ENCODE results near the gene MAP3K14. TPM values are rescaled to one million over a fixed set of nuclear protein-coding genes. Genes with fewer than 3 reads are reported as not detected.

Gene MAP3K14
- total and polyA plus RNA-seq, 2 of the 4 experiments (the other 2 are of a cell fraction) = 4.1 to 21.7 TPM

- DNase-seq (peak; percentile 62), ATAC-seq (ENCODE audit: low read depth) (no peak)
- Histone ChIP-seq H2AK9ac (replicated peaks; ENCODE audit: low read depth, low read length, poor library complexity) (no peak overlapping the region), H3K4me2 (ENCODE audit: low read depth, low read length) (no peak overlapping the region), H3K9me1 (ENCODE audit: insufficient read depth, low read length) (peaks cover 55% of the 10 kb centered on the region), H3K79me1 (ENCODE audit: low read depth in 1 of 2, low read length in 2 of 2) (peaks cover 54 to 88% of the 10 kb centered on the region in 2 experiments), H4K5ac (ENCODE audit: low read depth, low read length) (peak overlapping the region; percentile 11; the same call in 1 of the 2 replicates), H2AFZ (replicated peaks; ENCODE audit: low read length, poor library complexity) (no peak overlapping the region), H3K9ac (ENCODE audit: low read depth, low read length) (no peak overlapping the region), H4K8ac (ENCODE audit: low read depth in 2 of 2, low read length in 2 of 2) (peak overlapping the region in 1 of 2 experiments; percentile 39; a peak in 1 of 4 replicates), H2BK20ac (ENCODE audit: low read depth, low read length) (peak overlapping the region; percentile 26; the same call in 1 of the 2 replicates), H3K18ac (ENCODE audit: low read depth, low read length) (no peak overlapping the region), H3K4me1 (ENCODE audit: control insufficient read depth, insufficient read depth, low read length) (peaks cover 39% of the 10 kb centered on the region), H4K91ac (ENCODE audit: insufficient read depth, low read depth, low read length) (no peak overlapping the region; the same call in 1 of the 2 replicates), H3K27ac (ENCODE audit: insufficient read depth, low read length) (peak overlapping the region; percentile 33), H2AK5ac (ENCODE audit: low read depth, low read length) (peak overlapping the region; percentile 49), H4K20me1 (ENCODE audit: insufficient read depth, low read length) (peaks cover 81% of the 10 kb centered on the region), H2BK120ac (ENCODE audit: low read depth, low read length) (peak overlapping the region; percentile 33; the same call in 1 of the 2 replicates), H2BK5ac (ENCODE audit: low read depth, low read length, poor library complexity, severe bottlenecking) (peak overlapping the region; percentile 53), H2BK15ac (ENCODE audit: low read depth, low read length) (peak overlapping the region; percentile 15; the same call in 1 of the 3 replicates), H3K23ac (ENCODE audit: low read depth, low read length) (peak overlapping the region; percentile 81; the same call in 1 of the 2 replicates), H3K36me3 (ENCODE audit: control insufficient read depth, insufficient read depth, low read length) (peaks cover 8% of the 10 kb centered on the region), H3K14ac (replicated peaks; ENCODE audit: low read depth, low read length) (peak overlapping the region; percentile 50; the same call in 1 of the 2 replicates), H3K4me3 (ENCODE audit: insufficient read depth, low read depth, low read length) (no peak overlapping the region), H3K4ac (ENCODE audit: low read depth, low read length) (peak overlapping the region; percentile 64), H3K56ac (ENCODE audit: extremely low read depth, insufficient read depth, low read length) (no peak overlapping the region), H3K9me3 (ENCODE audit: control insufficient read depth, insufficient read depth, low read length) (no peaks in the 10 kb centered on the region), H3K27me3 (ENCODE audit: control insufficient read depth, insufficient read depth, low read length) (no peaks in the 10 kb centered on the region)
- intact Hi-C loops (cut with micrococcal nuclease) = no loop called here
- ChIA-PET POLR2A (ENCODE audit: unreplicated experiment) (no interaction called here), CTCF (no interaction called here)
- BruUV-seq (replicated peaks) = no TSS peak
- no peak for TF ChIP-seq USF2 (IDR thresholded peaks at IDR 0.05; ENCODE audit: low read depth, low read length)
- TF ChIP-seq NFE2L2 (IDR thresholded peaks at IDR 0.05; ENCODE audit: low read depth, low read length) = no peak
- in situ Hi-C loops (cut with MboI; ENCODE audit: low sequenced_read_pairs) = no loop called here
- 100% methylated on average over 3 of the region's 7 CpGs; no CpG with 5 or more reads in 1 of the 2 experiments for WGBS, 2 experiments (ENCODE audit: extremely low coverage in 2 of 2, insufficient read length in 1 of 2)
- dilution Hi-C loops (cut with HindIII; ENCODE audit: low sequenced_read_pairs, unreplicated experiment) = no loop called here
Measured at GRCh38 chr17:45296003-45296832, 20.6 kb downstream of the MAP3K14 start.
